GM12878 (cell line): ENCODE measurements around the gene NUP210L. TPM values are rescaled to one million over a fixed set of nuclear protein-coding genes. Genes with fewer than 3 reads are reported as not detected.

Experiments
- ASH2L ChIP-seq: fragments of 300-600, 200-600 bp; sonication (generic); IDR thresholded peaks from 2 replicates; pipeline ENCODE4 v1.6.1; 2017; ENCODE audit warnings: low read depth, mild to moderate bottlenecking, borderline replicate concordance
- BACH1 ChIP-seq: fragments of 450-650 bp; IDR thresholded peaks from 2 replicates; pipeline ENCODE4 v1.6.1; 2017; ENCODE audit warnings: mild to moderate bottlenecking, borderline replicate concordance
- CHD4 ChIP-seq: fragments of 200-600 bp; sonication (generic); IDR thresholded peaks from 2 replicates; pipeline ENCODE4 v1.6.1; 2016; ENCODE audit warnings: mild to moderate bottlenecking
- CREB1 ChIP-seq: IDR thresholded peaks from 2 replicates; pipeline ENCODE4 v1.6.1; 2012; ENCODE audit warnings: low read depth, mild to moderate bottlenecking, inconsistent platforms
- CREM ChIP-seq: IDR thresholded peaks from 2 replicates; pipeline ENCODE4 v1.6.1; 2014; ENCODE audit warnings: antibody characterized with exemption, low read depth
- KAT2A ChIP-seq: conservative IDR thresholded peaks from 2 replicates; pipeline ENCODE4 v1.6.1; 2011; ENCODE audit warnings: low read depth, low read length; ENCODE audit not compliant: control insufficient read depth
- MEF2B ChIP-seq: fragments of 450-650 bp; IDR thresholded peaks from 2 replicates; pipeline ENCODE4 v1.6.1; 2018; ENCODE audit warnings: mild to moderate bottlenecking, moderate library complexity; ENCODE audit not compliant: partially characterized antibody, poor library complexity, severe bottlenecking
- MXI1 ChIP-seq: fragments of 150-350 bp; IDR thresholded peaks from 2 replicates; pipeline ENCODE4 v1.6.1; 2011; ENCODE audit warnings: low read depth, mild to moderate bottlenecking, inconsistent platforms, low read length, improper control_type of control experiment
- NFYA ChIP-seq: IDR thresholded peaks from 2 replicates; pipeline ENCODE4 v1.6.1; 2011; ENCODE audit warnings: low read depth, mild to moderate bottlenecking, low read length, improper control_type of control experiment, borderline replicate concordance
- NR2C2 ChIP-seq: IDR thresholded peaks from 2 replicates; pipeline ENCODE4 v1.6.1; 2011; ENCODE audit warnings: borderline replicate concordance, low read depth; ENCODE audit not compliant: control insufficient read depth, insufficient read length
- PAX5 ChIP-seq: IDR thresholded peaks from 2 replicates; pipeline ENCODE4 v1.6.1; 2011; ENCODE audit warnings: low read depth, low read length, borderline replicate concordance
- POLR2A ChIP-seq: IDR thresholded peaks from 2 replicates; pipeline ENCODE4 v1.6.1; 2011; ENCODE audit warnings: low read depth, mild to moderate bottlenecking, low read length
- POLR2AphosphoS5 ChIP-seq: IDR thresholded peaks from 2 replicates; pipeline ENCODE4 v1.6.1; 2011; ENCODE audit warnings: mild to moderate bottlenecking, low read length, inconsistent platforms
- STAT3 ChIP-seq: IDR thresholded peaks from 2 replicates; pipeline ENCODE4 v1.6.1; 2011; ENCODE audit warnings: low read depth, low read length, improper control_type of control experiment
- TBL1XR1 ChIP-seq: IDR thresholded peaks from 2 replicates; pipeline ENCODE4 v1.6.1; 2012; ENCODE audit warnings: low read depth, low read length, improper control_type of control experiment
- YBX1 ChIP-seq: fragments of 450-650 bp; IDR thresholded peaks from 2 replicates; pipeline ENCODE4 v1.6.1; 2016; ENCODE audit warnings: antibody characterized with exemption
- ZBED1 ChIP-seq: IDR thresholded peaks from 2 replicates; pipeline ENCODE4 v1.6.1; 2016; ENCODE audit warnings: borderline replicate concordance
- polyA plus RNA-seq, 11 experiments: library from polyadenylated mRNA; depleted of rRNA in 4 of 11; unstranded in 6 of 11; stranded (reverse) in 5 of 11; fragments of >200 nt; fragmentation: Nextera tagmentation in 4 of 11; fragmentation: Illumina TruSeq in 1 of 11; extraction: Ambion mirVana in 4 of 11; extraction: Trizol in 1 of 11; gene quantifications; 1 replicate in 1 of 11; 2 replicates in 10 of 11; pipeline versions ENCODE4 v1.2.1 to v1.2.3, GENCODE V29; 2011 to 2016; ENCODE audit warnings: inconsistent platforms in 2 of 11, missing spikeins in 2 of 11, low read depth in 1 of 11
- total RNA-seq, 4 experiments: library from RNA; depleted of rRNA in 3 of 4; stranded (reverse); fragments of >200 nt in 3 of 4; fragmentation: Illumina TruSeq in 1 of 4; extraction: Trizol in 1 of 4; gene quantifications; 2 replicates each; pipeline versions ENCODE4 v1.2.1 to v1.2.3, GENCODE V29; 2013 to 2021
- TF ChIP-seq, protein P1 (sequence below): fragments of 450-650 bp; IDR thresholded peaks from 2 replicates; pipeline ENCODE4 v1.6.1; 2017; ENCODE audit warnings: antibody characterized with exemption, mild to moderate bottlenecking, moderate library complexity
- TF ChIP-seq, protein P2 (sequence below), 3 experiments: IDR thresholded peaks in 2 of 3; conservative IDR thresholded peaks in 1 of 3; 2 replicates each; pipeline ENCODE4 v1.5.1; 2011; ENCODE audit warnings: low read depth in 3 of 3, low read length in 3 of 3, mild to moderate bottlenecking in 3 of 3, control low read depth in 2 of 3, moderate library complexity in 2 of 3, inconsistent platforms in 1 of 3, mixed read lengths in 1 of 3; ENCODE audit not compliant: control insufficient read depth in 2 of 3, insufficient read depth in 1 of 3; ENCODE audit errors: extremely low read depth in 1 of 3
- TF ChIP-seq, protein P3 (sequence below): IDR thresholded peaks from 2 replicates; pipeline ENCODE4 v1.6.1; 2012; ENCODE audit warnings: improper control_type of control experiment, low read depth, low read length; ENCODE audit not compliant: insufficient replicate concordance

Gene NUP210L
- total and polyA plus RNA-seq, 10 of the 15 experiments (the other 5 are each of a cell fraction or from before 2014, with no cell fraction given) = 0.04 to 0.08 (median 0.07) TPM; not detected in 7

DNA sequence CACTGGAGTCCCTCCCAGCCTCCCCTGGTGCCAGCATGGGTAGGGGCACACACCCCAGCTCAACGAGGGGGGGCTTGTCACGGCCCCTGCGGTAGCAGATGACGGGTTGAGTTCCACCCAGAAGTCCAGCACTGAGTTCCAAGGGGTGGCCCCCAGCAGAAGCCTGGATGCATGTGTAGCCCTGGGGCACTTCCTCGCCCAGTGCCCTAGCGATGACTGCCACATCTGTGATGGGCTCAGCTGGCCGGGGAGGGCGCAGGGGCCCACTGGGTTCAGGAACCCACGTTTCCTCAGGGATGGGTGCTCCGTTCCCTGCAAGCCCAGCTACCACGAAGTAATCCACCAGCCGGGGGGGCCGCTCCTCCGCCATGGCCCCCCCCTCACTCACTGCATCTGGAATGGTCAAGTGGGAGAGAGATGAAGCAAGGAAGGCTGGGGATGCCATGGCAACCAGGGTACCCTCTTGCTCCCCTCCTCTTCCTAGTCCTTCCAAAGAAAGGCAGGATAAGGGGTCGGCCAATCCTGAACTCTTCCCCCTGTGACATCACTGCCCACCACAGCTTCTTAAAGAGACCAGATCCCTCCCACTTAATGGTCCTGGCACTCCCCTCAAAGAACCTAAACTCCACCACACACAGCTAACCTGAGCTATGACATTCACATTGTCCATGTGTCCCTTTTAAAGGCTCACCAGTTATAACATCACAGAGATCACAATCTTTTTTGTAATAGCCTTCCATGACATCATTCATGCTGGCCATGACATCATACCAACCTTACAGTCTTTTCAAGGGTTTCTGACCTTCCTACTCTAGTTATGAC, 210.7 kb downstream of the NUP210L start (continued):
- TF ChIP-seq, protein P1, sequence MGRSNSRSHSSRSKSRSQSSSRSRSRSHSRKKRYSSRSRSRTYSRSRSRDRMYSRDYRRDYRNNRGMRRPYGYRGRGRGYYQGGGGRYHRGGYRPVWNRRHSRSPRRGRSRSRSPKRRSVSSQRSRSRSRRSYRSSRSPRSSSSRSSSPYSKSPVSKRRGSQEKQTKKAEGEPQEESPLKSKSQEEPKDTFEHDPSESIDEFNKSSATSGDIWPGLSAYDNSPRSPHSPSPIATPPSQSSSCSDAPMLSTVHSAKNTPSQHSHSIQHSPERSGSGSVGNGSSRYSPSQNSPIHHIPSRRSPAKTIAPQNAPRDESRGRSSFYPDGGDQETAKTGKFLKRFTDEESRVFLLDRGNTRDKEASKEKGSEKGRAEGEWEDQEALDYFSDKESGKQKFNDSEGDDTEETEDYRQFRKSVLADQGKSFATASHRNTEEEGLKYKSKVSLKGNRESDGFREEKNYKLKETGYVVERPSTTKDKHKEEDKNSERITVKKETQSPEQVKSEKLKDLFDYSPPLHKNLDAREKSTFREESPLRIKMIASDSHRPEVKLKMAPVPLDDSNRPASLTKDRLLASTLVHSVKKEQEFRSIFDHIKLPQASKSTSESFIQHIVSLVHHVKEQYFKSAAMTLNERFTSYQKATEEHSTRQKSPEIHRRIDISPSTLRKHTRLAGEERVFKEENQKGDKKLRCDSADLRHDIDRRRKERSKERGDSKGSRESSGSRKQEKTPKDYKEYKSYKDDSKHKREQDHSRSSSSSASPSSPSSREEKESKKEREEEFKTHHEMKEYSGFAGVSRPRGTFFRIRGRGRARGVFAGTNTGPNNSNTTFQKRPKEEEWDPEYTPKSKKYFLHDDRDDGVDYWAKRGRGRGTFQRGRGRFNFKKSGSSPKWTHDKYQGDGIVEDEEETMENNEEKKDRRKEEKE = no peak
- TF ChIP-seq CHD4 = no peak
- TF ChIP-seq MXI1 = no peak
- no peak for TF ChIP-seq ASH2L
- no peak for TF ChIP-seq MEF2B
- no peak for TF ChIP-seq STAT3
- no peak for TF ChIP-seq PAX5
- TF ChIP-seq KAT2A = no peak
- TF ChIP-seq POLR2A = no peak
- TF ChIP-seq ZBED1 = no peak
- TF ChIP-seq, protein P2, sequence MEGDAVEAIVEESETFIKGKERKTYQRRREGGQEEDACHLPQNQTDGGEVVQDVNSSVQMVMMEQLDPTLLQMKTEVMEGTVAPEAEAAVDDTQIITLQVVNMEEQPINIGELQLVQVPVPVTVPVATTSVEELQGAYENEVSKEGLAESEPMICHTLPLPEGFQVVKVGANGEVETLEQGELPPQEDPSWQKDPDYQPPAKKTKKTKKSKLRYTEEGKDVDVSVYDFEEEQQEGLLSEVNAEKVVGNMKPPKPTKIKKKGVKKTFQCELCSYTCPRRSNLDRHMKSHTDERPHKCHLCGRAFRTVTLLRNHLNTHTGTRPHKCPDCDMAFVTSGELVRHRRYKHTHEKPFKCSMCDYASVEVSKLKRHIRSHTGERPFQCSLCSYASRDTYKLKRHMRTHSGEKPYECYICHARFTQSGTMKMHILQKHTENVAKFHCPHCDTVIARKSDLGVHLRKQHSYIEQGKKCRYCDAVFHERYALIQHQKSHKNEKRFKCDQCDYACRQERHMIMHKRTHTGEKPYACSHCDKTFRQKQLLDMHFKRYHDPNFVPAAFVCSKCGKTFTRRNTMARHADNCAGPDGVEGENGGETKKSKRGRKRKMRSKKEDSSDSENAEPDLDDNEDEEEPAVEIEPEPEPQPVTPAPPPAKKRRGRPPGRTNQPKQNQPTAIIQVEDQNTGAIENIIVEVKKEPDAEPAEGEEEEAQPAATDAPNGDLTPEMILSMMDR (IDR thresholded peaks at IDR 0.05 in 2 of 3, conservative IDR thresholded peaks at IDR 0.05 in 1 of 3; ENCODE audit: control insufficient read depth in 2 of 3, extremely low read depth in 1 of 3, insufficient read depth in 1 of 3, low read depth in 3 of 3, low read length in 3 of 3) = no peak
- TF ChIP-seq NR2C2 = no peak
- TF ChIP-seq TBL1XR1 = no peak
- TF ChIP-seq NFYA = no peak
- TF ChIP-seq CREB1 = peak; percentile 96
- peak; percentile 18; the same call in 1 of the 2 replicates for TF ChIP-seq POLR2AphosphoS5
- no peak for TF ChIP-seq YBX1
- TF ChIP-seq, protein P3, sequence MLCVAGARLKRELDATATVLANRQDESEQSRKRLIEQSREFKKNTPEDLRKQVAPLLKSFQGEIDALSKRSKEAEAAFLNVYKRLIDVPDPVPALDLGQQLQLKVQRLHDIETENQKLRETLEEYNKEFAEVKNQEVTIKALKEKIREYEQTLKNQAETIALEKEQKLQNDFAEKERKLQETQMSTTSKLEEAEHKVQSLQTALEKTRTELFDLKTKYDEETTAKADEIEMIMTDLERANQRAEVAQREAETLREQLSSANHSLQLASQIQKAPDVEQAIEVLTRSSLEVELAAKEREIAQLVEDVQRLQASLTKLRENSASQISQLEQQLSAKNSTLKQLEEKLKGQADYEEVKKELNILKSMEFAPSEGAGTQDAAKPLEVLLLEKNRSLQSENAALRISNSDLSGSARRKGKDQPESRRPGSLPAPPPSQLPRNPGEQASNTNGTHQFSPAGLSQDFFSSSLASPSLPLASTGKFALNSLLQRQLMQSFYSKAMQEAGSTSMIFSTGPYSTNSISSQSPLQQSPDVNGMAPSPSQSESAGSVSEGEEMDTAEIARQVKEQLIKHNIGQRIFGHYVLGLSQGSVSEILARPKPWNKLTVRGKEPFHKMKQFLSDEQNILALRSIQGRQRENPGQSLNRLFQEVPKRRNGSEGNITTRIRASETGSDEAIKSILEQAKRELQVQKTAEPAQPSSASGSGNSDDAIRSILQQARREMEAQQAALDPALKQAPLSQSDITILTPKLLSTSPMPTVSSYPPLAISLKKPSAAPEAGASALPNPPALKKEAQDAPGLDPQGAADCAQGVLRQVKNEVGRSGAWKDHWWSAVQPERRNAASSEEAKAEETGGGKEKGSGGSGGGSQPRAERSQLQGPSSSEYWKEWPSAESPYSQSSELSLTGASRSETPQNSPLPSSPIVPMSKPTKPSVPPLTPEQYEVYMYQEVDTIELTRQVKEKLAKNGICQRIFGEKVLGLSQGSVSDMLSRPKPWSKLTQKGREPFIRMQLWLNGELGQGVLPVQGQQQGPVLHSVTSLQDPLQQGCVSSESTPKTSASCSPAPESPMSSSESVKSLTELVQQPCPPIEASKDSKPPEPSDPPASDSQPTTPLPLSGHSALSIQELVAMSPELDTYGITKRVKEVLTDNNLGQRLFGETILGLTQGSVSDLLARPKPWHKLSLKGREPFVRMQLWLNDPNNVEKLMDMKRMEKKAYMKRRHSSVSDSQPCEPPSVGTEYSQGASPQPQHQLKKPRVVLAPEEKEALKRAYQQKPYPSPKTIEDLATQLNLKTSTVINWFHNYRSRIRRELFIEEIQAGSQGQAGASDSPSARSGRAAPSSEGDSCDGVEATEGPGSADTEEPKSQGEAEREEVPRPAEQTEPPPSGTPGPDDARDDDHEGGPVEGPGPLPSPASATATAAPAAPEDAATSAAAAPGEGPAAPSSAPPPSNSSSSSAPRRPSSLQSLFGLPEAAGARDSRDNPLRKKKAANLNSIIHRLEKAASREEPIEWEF = no peak
- TF ChIP-seq CREM = peak; percentile 90
- no peak for TF ChIP-seq BACH1
